ENCODE results near the gene EP400.

DNA sequence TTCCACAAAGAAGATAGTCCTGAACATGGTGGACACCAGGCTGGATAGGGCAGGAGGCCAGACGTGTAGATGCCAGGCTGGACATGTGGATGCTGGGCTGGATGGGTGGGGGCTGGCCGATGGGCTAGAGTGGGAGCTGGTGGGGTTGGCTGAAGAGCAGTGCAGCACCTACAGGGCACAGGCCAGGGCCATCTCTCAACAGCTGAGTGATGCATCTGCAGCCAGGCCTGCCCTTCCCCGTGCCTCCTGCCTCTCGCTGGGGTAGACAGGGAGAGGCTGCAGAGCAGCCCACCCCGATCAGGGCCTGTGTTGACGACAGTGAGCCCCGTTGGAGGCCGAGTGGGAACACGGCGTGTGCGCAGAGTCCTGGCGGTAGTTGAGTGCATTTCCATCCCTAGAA lies 39.3 kb downstream of the EP400 start:
- TF ChIP-seq, protein P1, sequence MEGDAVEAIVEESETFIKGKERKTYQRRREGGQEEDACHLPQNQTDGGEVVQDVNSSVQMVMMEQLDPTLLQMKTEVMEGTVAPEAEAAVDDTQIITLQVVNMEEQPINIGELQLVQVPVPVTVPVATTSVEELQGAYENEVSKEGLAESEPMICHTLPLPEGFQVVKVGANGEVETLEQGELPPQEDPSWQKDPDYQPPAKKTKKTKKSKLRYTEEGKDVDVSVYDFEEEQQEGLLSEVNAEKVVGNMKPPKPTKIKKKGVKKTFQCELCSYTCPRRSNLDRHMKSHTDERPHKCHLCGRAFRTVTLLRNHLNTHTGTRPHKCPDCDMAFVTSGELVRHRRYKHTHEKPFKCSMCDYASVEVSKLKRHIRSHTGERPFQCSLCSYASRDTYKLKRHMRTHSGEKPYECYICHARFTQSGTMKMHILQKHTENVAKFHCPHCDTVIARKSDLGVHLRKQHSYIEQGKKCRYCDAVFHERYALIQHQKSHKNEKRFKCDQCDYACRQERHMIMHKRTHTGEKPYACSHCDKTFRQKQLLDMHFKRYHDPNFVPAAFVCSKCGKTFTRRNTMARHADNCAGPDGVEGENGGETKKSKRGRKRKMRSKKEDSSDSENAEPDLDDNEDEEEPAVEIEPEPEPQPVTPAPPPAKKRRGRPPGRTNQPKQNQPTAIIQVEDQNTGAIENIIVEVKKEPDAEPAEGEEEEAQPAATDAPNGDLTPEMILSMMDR (IDR thresholded peaks at IDR 0.05) = no peak
- TF ChIP-seq POLR2A (IDR thresholded peaks at IDR 0.05) (no peak), POLR2AphosphoS5 (IDR thresholded peaks at IDR 0.05) (no peak)

Measured in upper lobe of left lung (tissue), 4 donors.